ENCODE data around the gene BRCC3.
"Not testable (repeated sequence)": the region's sequence is repeated elsewhere in the genome, so short reads cannot be mapped to it uniquely, and the experiment has no call there.

The BRCC3 gene

GRCh38 chrX:155144926-155145325 lies 73.6 kb downstream of the BRCC3 start:
- DNase-seq (ENCODE audit: low spot score) = no peak

- DNase-seq (ENCODE audit: low spot score) = not testable (repeated sequence)
Measured at GRCh38 chrX:155147612-155148011, 76.3 kb downstream of the BRCC3 start.

GRCh38 chrX:155148166-155148565 lies 76.9 kb downstream of the BRCC3 start:
- not testable (repeated sequence) for DNase-seq (ENCODE audit: low spot score)

GRCh38 chrX:155148724-155149537 lies 77.6 kb downstream of the BRCC3 start:
- no peak for DNase-seq (ENCODE audit: low spot score)

- no peak for DNase-seq (ENCODE audit: low spot score)
Measured at GRCh38 chrX:155169881-155170280, 98.6 kb downstream of the BRCC3 start.

All from RKO (cell line).